Gastroesophageal sphincter (tissue), 3 donors: ENCODE data around the gene PRDM12.

Experiments
- CTCF ChIP-seq, 4 experiments: fragments of 200-600 bp in 2 of 4; fragments of 450-650 bp in 2 of 4; sonication (generic) in 1 of 4; IDR thresholded peaks; one replicate each; pipeline ENCODE4 v1.5.1; 2017 to 2019; ENCODE audit warnings: antibody characterized with exemption in 4 of 4, mild to moderate bottlenecking in 2 of 4, moderate library complexity in 2 of 4
- EP300 ChIP-seq: sonication (generic); formaldehyde crosslinking; IDR thresholded peaks from one replicate; pipeline ENCODE4 v1.6.1; 2017; ENCODE audit warnings: antibody characterized with exemption, mild to moderate bottlenecking
- POLR2A ChIP-seq, 2 donors: fragments of 450-650 bp; IDR thresholded peaks; one replicate each; pipeline ENCODE4 v1.6.1; 2017; ENCODE audit warnings: antibody characterized with exemption in 2 of 2, mild to moderate bottlenecking in 2 of 2, moderate library complexity in 1 of 2
- POLR2AphosphoS5 ChIP-seq: sonication (generic); formaldehyde crosslinking; IDR thresholded peaks from one replicate; pipeline ENCODE4 v1.6.1; 2017; ENCODE audit warnings: antibody characterized with exemption

- peak; percentile 65 to 76 (median 72) for TF ChIP-seq CTCF (IDR thresholded peaks at IDR 0.05)
- TF ChIP-seq POLR2A (IDR thresholded peaks at IDR 0.05), result no peak
- TF ChIP-seq POLR2AphosphoS5, result no peak
- no peak for TF ChIP-seq EP300
Observed at GRCh38 chr9:130707225-130707976, 43.0 kb downstream of the PRDM12 start.
